T-helper 2 cell treated with Interferon-gamma antibody and Interleukin-4, amounts not matched to agents 5 μg/mL and 100 μg/mL, for 36 hours (primary cell): Measurements from ENCODE around the gene EIF3J.
"Not testable (repeated sequence)": the region's sequence is repeated elsewhere in the genome, so short reads cannot be mapped to it uniquely, and the experiment has no call there.

Experiments
- DNase-seq: peaks from one replicate; pipeline ENCODE4 v3.0.0; 2021; ENCODE audit warnings: low spot score
- H3K27ac Mint-ChIP-seq: one replicate; pipeline ENCODE4 v1.8.0; 2021; ENCODE audit warnings: mild to moderate bottlenecking, mixed read lengths
- H3K27me3 Mint-ChIP-seq: one replicate; pipeline ENCODE4 v1.8.0; 2021; ENCODE audit warnings: low read depth, mixed read lengths
- H3K36me3 Mint-ChIP-seq: one replicate; pipeline ENCODE4 v1.8.0; 2021; ENCODE audit warnings: low read depth, mixed read lengths
- H3K4me1 Mint-ChIP-seq: one replicate; pipeline ENCODE4 v1.8.0; 2021; ENCODE audit warnings: low read depth, mixed read lengths
- H3K4me3 Mint-ChIP-seq: one replicate; pipeline ENCODE4 v1.8.0; 2022; ENCODE audit warnings: mild to moderate bottlenecking, moderate library complexity, mixed read lengths
- H3K9me3 Mint-ChIP-seq: one replicate; pipeline ENCODE4 v1.8.0; 2021; ENCODE audit warnings: mixed read lengths

EIF3J gene

GRCh38 chr15:44554934-44555723 lies 18.2 kb downstream of the EIF3J start:
- Mint-ChIP-seq H3K4me1 (peaks cover 27% of the 10 kb centered on the region), H3K27me3 (no peaks in the 10 kb centered on the region), H3K4me3 (peak overlapping the region; percentile 31), H3K36me3 (peaks cover 53% of the 10 kb centered on the region), H3K9me3 (no peaks in the 10 kb centered on the region), H3K27ac (peak overlapping the region; percentile 67)
- DNase-seq = no peak

GRCh38 chr15:44560926-44561325 lies 24.0 kb downstream of the EIF3J start:
- H3K27me3 Mint-ChIP-seq, DNase-seq, H3K9me3 Mint-ChIP-seq: not testable (repeated sequence)
- H3K36me3 Mint-ChIP-seq = peaks cover 71% of the 10 kb centered on the region
- peak overlapping the region; percentile 37 for H3K4me3 Mint-ChIP-seq
- H3K4me1 Mint-ChIP-seq = peaks cover 26% of the 10 kb centered on the region
- peak overlapping the region; percentile 83 for H3K27ac Mint-ChIP-seq

- H3K36me3 Mint-ChIP-seq = peaks cover 74% of the 10 kb centered on the region
- H3K27me3 Mint-ChIP-seq = no peaks in the 10 kb centered on the region
- peaks cover 12% of the 10 kb centered on the region for H3K4me1 Mint-ChIP-seq
- no peak for DNase-seq
- no peak overlapping the region for H3K27ac Mint-ChIP-seq
- H3K9me3 Mint-ChIP-seq = no peaks in the 10 kb centered on the region
- no peak overlapping the region for H3K4me3 Mint-ChIP-seq
Measured at GRCh38 chr15:44565387-44566154, 28.6 kb downstream of the EIF3J start.

GRCh38 chr15:44566155-44566540 lies 29.2 kb downstream of the EIF3J start:
- Mint-ChIP-seq H3K4me3 (no peak overlapping the region), H3K27me3 (no peaks in the 10 kb centered on the region), H3K4me1 (peaks cover 6% of the 10 kb centered on the region), H3K36me3 (peaks cover 68% of the 10 kb centered on the region), H3K9me3 (no peaks in the 10 kb centered on the region), H3K27ac (no peak overlapping the region)
- DNase-seq = no peak

- Mint-ChIP-seq H3K27ac (no peak overlapping the region), H3K9me3 (no peaks in the 10 kb centered on the region), H3K4me3 (no peak overlapping the region), H3K36me3 (peaks cover 59% of the 10 kb centered on the region), H3K4me1 (no peaks in the 10 kb centered on the region), H3K27me3 (no peaks in the 10 kb centered on the region)
- DNase-seq = no peak
Measured at GRCh38 chr15:44568338-44568737, 31.4 kb downstream of the EIF3J start.

- H3K27ac Mint-ChIP-seq = no peak overlapping the region
- DNase-seq = no peak
Measured at GRCh38 chr15:44569316-44569715, 32.4 kb downstream of the EIF3J start.

GRCh38 chr15:44570361-44570760 lies 33.4 kb downstream of the EIF3J start:
- Mint-ChIP-seq H3K4me3 (no peak overlapping the region), H3K27ac (no peak overlapping the region), H3K27me3 (no peaks in the 10 kb centered on the region), H3K4me1 (peaks cover 4% of the 10 kb centered on the region), H3K9me3 (no peaks in the 10 kb centered on the region), H3K36me3 (peaks cover 52% of the 10 kb centered on the region)
- no peak for DNase-seq

More at GRCh38 chr15:44569316-44569715, 32.4 kb downstream of the EIF3J start:
- peaks cover 54% of the 10 kb centered on the region for H3K36me3 Mint-ChIP-seq
- no peaks in the 10 kb centered on the region for H3K27me3 Mint-ChIP-seq
- H3K4me3 Mint-ChIP-seq = no peak overlapping the region
- no peaks in the 10 kb centered on the region for H3K4me1 Mint-ChIP-seq
- no peaks in the 10 kb centered on the region for H3K9me3 Mint-ChIP-seq

GRCh38 chr15:44573386-44573785 lies 36.4 kb downstream of the EIF3J start:
- Mint-ChIP-seq H3K27me3 (no peaks in the 10 kb centered on the region), H3K9me3 (no peaks in the 10 kb centered on the region), H3K27ac (no peak overlapping the region), H3K36me3 (peaks cover 34% of the 10 kb centered on the region), H3K4me3 (no peak overlapping the region), H3K4me1 (peaks cover 9% of the 10 kb centered on the region)
- DNase-seq = no peak

GRCh38 chr15:44574734-44575133 lies 37.8 kb downstream of the EIF3J start:
- Mint-ChIP-seq H3K9me3 (no peaks in the 10 kb centered on the region), H3K27me3 (no peaks in the 10 kb centered on the region), H3K4me1 (peaks cover 10% of the 10 kb centered on the region), H3K36me3 (peaks cover 38% of the 10 kb centered on the region), H3K4me3 (no peak overlapping the region), H3K27ac (peak overlapping the region; percentile 21)
- DNase-seq = no peak

GRCh38 chr15:44580105-44580504 lies 43.2 kb downstream of the EIF3J start:
- Mint-ChIP-seq H3K27ac (no peak overlapping the region), H3K27me3 (no peaks in the 10 kb centered on the region), H3K36me3 (peaks cover 46% of the 10 kb centered on the region), H3K4me3 (no peak overlapping the region), H3K4me1 (peaks cover 18% of the 10 kb centered on the region), H3K9me3 (no peaks in the 10 kb centered on the region)
- DNase-seq = no peak

GRCh38 chr15:44584162-44584749 lies 47.3 kb downstream of the EIF3J start:
- no peak overlapping the region for H3K27ac Mint-ChIP-seq
- H3K27me3 Mint-ChIP-seq = no peaks in the 10 kb centered on the region
- DNase-seq = peak; percentile 37
- no peak overlapping the region for H3K4me3 Mint-ChIP-seq
- no peaks in the 10 kb centered on the region for H3K9me3 Mint-ChIP-seq
- H3K36me3 Mint-ChIP-seq = peaks cover 56% of the 10 kb centered on the region
- H3K4me1 Mint-ChIP-seq = peaks cover 12% of the 10 kb centered on the region

- no peaks in the 10 kb centered on the region for H3K27me3 Mint-ChIP-seq
- peaks cover 57% of the 10 kb centered on the region for H3K36me3 Mint-ChIP-seq
- DNase-seq = no peak
- no peaks in the 10 kb centered on the region for H3K9me3 Mint-ChIP-seq
- no peak overlapping the region for H3K4me3 Mint-ChIP-seq
- no peak overlapping the region for H3K27ac Mint-ChIP-seq
- peaks cover 9% of the 10 kb centered on the region for H3K4me1 Mint-ChIP-seq
Measured at GRCh38 chr15:44585633-44586032, 48.7 kb downstream of the EIF3J start.

- Mint-ChIP-seq H3K4me3 (no peak overlapping the region), H3K9me3 (no peaks in the 10 kb centered on the region), H3K27ac (no peak overlapping the region), H3K4me1 (no peaks in the 10 kb centered on the region), H3K36me3 (peaks cover 52% of the 10 kb centered on the region), H3K27me3 (no peaks in the 10 kb centered on the region)
- no peak for DNase-seq
Measured at GRCh38 chr15:44588541-44588940, 51.6 kb downstream of the EIF3J start.

GRCh38 chr15:44591326-44591725 lies 54.4 kb downstream of the EIF3J start:
- Mint-ChIP-seq H3K27ac (no peak overlapping the region), H3K4me1 (peaks cover 5% of the 10 kb centered on the region), H3K4me3 (no peak overlapping the region), H3K36me3 (peaks cover 50% of the 10 kb centered on the region), H3K27me3 (no peaks in the 10 kb centered on the region), H3K9me3 (no peaks in the 10 kb centered on the region)
- DNase-seq = no peak
